ENCODE data around the gene SLIT1.

GRCh38 chr10:97229322-97230015 lies 43.7 kb upstream of the SLIT1 start:
- TF ChIP-seq CTCF (IDR thresholded peaks at IDR 0.05) (no peak), POLR2A (IDR thresholded peaks at IDR 0.05) (no peak)

All from uterus (tissue), 2 donors.